Stimulated activated CD4-positive, alpha-beta T cell treated with anti-CD3 and anti-CD28 coated beads, Interleukin-1b, Interleukin-23, amount 100 ng/mL, for 4 hours (primary cell): ENCODE data around the gene KLHL9.
"Not testable (repeated sequence)": the region's sequence is repeated elsewhere in the genome, so short reads cannot be mapped to it uniquely, and the experiment has no call there.

ENCODE experiments used
- DNase-seq, 2 donors: peaks; one replicate each; pipeline ENCODE4 v3.0.0-alpha.2; 2020; ENCODE audit warnings: low read depth in 2 of 2

KLHL9 gene, protein sequence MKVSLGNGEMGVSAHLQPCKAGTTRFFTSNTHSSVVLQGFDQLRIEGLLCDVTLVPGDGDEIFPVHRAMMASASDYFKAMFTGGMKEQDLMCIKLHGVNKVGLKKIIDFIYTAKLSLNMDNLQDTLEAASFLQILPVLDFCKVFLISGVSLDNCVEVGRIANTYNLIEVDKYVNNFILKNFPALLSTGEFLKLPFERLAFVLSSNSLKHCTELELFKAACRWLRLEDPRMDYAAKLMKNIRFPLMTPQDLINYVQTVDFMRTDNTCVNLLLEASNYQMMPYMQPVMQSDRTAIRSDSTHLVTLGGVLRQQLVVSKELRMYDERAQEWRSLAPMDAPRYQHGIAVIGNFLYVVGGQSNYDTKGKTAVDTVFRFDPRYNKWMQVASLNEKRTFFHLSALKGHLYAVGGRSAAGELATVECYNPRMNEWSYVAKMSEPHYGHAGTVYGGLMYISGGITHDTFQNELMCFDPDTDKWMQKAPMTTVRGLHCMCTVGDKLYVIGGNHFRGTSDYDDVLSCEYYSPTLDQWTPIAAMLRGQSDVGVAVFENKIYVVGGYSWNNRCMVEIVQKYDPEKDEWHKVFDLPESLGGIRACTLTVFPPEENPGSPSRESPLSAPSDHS

DNA sequence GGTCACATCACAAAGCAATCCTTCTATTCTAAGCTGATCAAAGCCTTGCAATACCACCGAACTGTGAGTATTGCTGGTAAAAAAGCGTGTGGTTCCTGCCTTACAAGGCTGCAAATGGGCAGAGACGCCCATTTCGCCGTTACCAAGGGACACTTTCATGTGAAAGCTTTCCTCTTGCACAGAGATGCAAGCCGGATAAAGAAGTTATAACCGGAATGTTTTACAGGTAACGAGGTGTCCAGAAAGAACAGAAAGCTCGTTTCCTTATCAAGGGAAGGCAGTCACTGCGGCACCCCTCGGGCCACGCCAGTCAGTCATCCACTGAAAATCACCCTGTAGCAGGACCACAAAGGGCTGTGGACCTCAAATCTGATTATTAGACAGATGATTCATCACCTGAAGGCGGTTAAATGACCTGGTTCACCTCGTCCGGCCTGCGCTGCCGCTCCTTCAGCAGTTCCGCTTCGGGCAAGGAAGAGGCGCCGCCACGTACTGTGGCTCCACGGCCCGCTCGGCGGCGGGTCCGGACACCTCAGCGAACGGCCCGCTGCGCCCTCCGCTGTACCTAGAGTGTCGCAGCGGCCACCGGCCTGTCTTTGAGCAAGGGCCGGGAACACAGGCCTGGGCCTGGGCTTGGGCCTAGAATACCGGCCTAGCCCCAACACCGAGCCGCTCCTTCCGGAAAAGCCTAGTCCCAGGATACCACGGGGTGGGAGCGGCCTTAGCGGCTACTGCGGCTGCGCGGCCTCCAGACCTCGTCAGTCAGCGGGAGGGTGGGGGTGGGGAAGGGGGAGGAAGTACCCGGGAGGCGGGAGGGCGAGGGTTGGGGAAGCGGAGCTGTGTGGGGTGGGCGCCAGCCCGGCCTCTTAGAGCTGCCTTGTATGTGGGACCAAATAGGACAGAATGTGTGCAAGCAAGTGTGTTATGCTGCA lies at the start of gene KLHL9:
Gene KLHL9, minus strand, starts transcription at position 704 of the 932 bp plus-strand sequence. Its CDS starts 545 bp downstream, at position 159.
- DNase-seq: peak; percentile 77 to 84

DNA sequence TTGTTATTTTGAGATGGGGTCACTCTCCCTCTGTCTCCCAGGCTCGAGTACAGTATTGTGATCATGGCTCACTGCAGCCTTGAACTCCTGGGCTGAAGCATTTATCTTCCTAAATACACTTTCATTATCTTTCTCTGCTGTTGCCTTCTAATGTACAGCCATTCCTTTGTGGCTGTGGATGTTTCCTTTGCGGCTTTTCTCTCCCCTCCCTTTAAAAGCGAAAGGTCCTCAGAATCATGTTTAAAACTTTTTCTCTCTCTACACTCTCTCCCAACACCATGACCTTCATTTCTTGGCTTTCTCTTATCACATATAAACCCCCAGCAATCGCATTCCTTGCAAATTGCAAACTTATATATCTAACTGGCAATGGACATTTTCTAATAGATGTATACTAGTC lies 48.4 kb upstream of the KLHL9 start:
- no peak for DNase-seq

DNA sequence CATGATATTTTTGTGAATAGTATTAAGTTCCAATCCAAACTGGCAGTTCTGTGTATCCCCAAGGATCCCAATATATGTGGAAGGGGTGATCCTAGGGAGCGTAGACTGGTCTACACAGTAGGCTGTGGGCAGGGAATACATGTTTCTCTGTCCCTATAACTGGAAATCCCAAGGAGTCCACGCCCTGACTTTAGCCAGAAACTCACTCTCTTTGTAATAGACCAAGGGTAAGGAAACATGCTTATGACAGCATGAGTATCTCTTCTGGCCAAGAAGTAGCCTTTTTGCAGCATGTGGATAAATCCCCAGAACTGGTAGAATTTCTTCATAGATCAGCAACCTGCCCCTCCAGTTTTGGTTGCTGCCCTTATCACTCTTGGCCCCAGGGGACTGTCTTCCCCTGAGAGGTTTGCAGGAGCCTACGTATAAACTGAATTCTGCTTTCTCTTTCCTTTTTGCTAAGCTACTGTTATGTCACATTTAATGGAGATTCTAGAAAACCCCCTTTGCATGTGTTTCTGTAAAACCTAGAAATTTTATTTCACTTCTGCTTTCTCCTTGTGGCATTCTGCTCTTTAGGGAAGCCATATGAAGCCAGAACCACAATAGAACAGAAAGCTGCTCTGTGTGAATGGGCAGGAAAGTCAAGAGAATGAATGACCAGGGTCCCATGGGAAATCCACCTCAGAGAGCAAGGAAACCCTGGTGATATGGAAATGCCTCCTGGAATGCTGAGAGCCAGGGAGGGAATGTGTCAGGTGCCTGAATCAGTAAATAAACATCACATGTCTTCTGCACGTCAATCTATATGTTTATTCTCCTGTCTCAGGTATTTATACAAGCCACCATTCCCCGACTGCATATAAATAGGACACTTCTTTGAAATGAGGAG lies 46.5 kb upstream of the KLHL9 start:
- no peak for DNase-seq

DNA sequence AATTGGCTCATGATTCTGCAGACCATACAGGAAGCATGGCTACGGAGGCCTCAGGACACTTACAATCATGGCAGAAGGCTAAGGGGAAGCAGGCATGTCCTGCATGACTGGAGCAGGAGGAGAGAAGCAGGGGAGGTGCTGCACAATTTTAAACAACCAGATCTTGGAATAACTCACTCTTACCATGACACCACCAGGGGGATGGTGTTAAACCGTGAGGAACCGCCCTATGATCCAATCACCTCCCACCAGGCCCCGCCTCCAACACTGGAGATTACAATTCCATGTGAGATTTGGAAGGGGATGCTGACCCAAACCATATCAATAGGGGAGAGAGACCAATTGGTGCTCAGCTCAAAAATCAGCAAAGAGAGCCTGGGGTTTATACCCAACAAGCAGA lies 36.3 kb upstream of the KLHL9 start:
- not testable (repeated sequence) for DNase-seq

DNA sequence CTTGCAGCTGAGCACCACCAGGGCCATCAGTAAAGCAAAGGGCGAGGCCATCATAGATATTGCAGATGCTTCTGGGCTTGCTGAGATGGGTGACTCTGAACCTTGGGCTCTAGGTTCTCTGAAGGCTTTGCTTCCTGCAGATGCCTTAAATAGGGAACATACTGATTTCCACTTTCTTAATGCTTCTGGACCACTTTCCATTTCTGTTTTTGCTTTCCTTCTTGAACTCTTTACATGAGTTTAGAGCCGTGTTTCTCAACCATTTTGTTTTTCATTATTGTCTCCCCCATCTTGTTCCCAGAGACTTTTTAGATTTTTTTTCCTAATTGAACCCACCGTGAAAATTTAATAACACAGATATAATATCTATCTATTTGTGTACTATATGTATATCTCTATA lies 32.8 kb upstream of the KLHL9 start, which contains the start of gene IFNA13:
Gene IFNA13, minus strand, starts transcription at position 101 of the 400 bp plus-strand sequence. Its CDS starts 47 bp downstream, at position 54.
- DNase-seq: no peak

DNA sequence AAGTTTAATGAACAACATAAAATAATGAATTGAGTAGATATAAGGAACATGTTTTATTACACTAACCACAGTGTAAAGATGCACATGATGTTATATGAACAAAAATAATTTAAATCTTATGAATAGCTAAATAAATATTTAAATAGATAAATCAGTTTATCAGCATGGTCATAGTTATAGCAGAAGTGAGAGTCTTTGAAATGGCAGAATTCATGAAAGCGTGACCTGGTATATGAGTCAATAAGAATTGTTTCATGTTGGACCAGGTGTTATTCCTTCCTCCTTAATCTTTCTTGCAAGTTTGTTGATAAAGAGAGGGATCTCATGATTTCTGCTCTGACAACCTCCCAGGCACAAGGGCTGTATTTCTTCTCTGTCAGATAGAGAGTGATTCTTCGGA lies 32.0 kb upstream of the KLHL9 start:
- DNase-seq: not testable (repeated sequence)

DNA sequence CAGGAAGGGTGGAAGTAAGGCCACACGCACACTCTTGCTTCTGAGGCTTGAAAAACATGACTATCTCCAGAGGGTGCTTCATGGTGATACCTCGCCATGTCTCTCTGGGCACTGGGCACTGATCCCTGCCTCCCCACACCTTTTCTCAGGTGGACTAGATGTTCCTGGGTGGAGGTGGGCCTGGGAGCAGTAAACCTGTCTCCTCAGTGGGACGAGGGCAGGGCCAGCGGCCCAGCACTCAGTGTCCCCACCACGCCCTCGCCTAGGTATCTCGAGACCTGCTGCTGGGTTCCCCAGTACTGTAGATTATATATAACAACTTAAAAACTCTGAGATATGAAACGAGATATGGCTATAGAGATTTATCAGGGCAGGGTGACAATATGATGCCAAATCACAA lies 27.1 kb upstream of the KLHL9 start:
- DNase-seq: no peak

DNA sequence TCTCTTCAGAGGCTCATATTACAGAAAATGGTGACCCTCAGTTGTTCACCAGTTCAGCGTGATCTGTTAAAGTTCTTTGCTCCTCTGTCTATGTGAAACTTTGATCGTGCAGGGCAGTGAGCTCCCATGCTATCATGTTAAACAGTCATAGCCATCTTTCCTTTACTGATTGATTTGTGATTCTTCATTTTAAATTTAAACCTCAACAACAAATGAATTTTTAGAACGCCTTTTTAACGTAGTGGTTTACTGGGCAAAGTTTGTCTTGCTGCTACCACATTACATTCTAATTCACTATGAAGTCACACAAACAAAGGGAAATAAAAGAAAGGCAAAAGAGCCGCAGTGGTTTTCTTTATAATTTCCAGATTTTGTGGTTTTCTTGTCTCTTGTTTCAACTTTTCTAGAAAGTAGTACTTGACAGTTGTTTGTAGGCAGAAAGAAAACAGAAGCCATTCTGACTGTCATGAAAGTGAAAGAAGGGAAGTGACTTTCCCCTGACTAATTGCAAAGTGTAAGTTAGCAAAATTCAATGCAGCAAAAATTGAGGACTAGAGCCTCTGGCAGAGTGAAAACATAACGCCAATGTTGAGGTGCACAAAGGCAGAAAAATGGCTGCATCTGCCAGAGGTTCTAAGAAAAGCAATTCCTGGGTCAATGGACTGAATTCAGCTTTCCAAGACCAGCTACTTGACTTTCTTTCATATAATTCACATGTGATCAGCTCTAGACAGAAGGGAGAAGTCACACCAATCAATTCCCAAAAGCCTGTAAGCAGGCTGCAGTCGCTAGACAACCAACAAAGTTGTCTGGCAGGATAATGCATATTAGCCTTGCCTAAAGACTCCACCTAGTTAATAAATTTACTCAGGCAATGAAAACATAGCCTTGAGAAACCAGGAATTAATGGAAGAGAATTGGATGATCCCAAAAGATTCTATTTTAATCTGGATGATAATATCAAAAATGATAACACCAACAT lies 22.6 kb upstream of the KLHL9 start:
- DNase-seq: no peak

DNA sequence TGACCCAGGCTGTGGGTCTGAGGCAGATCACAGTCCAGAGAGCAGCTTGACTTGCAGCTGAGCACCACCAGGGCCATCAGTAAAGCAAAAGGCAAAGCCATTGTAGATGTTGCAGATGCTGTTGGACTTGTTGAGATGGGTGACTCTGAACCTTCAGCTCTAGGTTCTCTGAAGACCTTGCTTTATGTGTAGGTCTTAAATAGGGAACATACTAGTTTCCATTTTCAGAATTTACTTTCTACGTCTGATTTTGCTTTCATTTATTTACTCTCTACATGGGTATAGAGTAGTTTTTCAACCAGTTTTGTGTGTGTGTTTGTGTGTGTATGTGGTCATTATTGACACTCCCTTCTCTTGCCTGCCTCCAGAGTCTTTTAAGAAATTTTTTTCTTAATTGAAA lies 15.6 kb upstream of the KLHL9 start, which contains the start of gene IFNA6:
Gene IFNA6, minus strand, starts transcription at position 101 of the 400 bp plus-strand sequence. Its CDS starts 0 bp downstream, at position 101.
- DNase-seq: no peak

DNA sequence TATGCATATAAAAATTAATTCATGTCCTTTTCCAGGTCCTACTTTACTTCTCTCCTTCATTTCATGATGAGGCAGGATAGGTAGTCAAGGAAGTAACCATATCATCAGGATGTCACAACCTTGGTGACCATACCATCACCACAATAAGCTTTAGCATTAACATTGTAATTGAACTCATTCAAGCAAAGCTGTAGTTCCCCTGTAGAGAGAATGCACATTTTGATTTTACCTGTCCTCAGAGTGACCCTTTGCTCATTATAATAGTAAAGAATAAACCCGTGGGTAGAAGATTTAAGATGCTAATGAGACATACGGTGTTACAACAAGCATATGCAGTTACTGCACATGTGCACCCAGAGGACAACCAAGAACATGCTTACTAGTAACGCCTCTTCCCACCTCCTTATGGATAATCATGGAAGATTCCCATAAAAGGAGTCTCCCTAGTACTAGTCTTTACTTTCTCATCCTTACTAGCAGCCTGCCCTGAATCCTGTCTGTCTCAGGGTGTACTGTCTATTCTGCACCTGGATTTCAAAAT lies 13.3 kb upstream of the KLHL9 start:
- DNase-seq: no peak

DNA sequence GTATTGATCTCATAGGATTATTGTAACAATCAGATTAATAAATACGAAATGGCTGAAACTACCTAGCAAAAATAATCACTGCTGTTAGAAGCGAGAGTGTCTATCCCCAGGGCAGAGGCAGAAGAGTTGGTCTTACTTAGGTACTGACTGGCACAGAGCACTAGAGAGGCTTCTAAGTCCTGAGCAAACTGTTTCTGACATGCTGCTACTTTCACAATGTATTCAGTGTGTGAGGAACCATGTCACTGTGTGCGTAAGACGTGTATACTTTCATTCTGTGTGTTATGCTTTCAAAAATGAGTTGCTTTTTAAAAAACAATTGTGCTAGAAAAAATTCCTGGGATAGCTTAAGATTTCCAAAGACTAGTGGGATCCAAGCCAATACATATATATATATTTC lies 5.5 kb upstream of the KLHL9 start:
- DNase-seq: no peak

DNA sequence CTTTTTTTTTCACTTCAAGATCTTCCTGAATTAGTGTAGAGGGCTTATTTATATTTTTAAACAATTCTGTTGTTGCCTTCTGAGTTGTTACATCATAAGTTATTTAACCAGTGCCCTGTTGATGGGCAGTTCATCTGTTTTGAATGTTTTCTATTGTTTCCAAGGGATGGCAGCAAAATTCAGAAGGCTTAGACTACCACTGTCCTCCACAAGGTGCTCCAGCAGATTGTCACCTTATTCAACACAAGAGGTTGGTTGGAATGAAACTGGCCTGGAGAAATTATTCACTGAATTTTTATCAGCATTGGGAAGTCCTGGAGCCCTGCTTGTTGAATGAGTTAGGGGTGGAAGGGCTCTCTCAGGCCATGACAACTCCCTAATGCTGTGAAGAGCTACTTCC lies 1.3 kb upstream of the KLHL9 start:
- DNase-seq: no peak

DNA sequence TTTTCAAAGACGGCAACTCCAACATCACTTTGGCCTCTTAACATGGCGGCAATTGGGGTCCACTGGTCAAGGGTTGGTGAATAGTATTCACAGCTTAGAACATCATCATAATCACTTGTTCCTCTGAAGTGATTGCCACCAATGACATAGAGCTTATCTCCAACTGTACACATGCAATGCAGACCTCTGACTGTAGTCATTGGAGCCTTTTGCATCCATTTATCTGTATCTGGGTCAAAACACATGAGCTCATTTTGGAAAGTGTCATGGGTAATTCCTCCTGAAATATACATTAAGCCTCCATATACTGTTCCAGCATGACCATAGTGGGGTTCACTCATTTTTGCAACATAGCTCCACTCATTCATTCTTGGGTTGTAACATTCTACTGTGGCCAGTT lies 2.0 kb downstream of the KLHL9 start:
- no peak for DNase-seq

DNA sequence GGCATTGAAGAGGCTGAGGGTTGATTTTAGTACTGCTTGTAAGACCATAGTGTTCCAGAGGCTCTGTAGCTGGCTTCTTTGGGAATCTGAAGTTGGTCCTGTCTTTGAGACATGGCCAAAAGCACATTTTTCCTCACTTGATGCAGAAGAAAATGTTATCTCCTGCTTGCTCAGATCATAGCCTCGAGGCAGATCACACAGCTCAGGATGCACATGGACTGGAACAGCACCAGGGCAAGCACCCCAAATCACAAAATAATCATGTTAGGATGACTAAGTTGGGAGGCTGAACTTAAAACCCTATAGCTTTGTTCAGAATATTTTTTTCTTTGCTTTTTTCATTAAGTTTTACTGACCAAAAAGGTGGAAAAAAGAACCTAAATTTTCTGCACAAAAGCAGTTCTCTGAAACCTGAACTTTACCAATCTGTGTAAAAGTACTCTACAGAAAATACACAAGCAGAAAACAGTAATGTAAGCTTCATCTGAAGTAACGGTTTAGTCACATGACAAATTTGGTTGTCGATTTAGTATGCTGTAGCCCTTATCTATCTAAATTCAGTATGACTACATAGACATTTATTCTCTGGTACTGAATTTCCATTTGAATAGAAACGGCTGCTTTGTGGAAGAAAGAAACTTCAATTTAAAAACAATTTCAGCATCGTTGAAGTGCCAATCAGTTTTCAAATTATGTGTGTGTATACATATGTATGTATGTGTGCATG lies 3.4 kb downstream of the KLHL9 start:
- no peak for DNase-seq

DNA sequence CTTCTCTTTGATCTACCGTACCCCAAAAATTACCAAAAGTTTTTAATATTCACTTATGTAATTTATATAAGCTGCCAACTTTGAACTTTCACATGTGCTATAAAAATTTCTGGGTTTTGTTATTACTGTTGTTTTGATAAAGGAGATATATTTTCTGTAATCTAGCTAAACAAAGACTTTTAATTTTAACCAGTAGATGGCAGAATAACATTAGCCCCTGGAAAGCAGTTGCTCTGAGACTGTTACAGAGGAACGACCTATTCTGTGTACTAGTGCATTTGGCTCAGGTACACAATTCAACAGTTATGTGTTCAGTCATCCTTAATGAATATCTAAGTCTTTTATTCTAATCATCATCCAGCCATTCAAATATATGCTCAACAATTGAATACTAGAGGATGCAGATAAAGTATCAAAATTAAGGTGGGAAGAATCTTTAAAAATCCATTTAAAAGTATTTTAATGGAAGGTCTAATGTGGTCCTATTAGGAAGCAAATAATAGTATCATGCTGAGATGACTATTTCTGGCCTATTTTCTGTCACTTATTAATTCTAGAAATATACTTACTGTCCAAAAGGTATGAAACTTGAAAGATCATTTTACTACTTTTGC lies 8.6 kb downstream of the KLHL9 start:
- DNase-seq: no peak

DNA sequence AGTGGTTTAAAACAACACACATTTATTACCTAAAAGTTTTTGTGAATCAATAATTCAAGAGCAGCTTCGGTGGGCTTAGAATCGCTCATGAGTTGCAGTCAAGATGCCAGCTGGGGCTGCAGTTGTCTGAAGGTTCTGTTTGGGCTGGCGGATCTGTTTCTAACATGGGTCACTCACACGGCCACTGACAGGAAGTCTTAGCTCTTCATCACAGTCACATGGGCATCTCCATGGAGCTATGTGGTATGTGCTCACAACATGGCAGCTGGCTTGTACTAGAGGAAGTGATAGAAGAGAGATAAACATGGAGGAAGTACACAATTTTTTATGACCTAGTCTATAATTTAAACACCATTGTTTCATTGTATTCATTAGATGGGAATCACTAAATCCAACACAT lies 11.2 kb downstream of the KLHL9 start:
- no peak for DNase-seq

DNA sequence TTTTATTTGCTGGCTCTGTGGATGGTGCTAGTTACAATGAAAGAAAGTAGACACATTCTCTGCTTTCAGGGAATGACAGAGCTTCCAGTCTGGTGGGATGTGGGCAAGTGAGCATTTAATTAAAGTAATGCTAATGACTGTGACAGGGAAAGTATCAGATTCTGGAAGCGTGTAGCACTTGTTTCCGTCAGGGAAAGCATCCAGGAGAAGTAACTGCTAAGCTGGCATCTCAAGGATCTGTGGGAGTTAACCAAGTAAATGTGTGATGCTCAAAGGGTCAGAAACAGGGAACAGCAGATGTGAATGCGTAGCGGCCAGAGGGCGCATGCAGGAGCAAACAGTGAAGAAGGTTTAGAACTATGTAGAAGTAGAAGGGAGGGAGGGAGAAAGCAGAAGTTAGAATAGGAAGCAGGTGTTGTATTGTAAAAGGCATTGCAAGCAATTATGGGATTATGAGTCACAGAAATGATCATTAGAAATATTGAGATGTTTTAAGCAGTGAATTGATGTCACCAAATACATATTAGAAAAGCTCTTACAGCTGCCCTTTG lies 12.2 kb downstream of the KLHL9 start:
- no peak for DNase-seq

DNA sequence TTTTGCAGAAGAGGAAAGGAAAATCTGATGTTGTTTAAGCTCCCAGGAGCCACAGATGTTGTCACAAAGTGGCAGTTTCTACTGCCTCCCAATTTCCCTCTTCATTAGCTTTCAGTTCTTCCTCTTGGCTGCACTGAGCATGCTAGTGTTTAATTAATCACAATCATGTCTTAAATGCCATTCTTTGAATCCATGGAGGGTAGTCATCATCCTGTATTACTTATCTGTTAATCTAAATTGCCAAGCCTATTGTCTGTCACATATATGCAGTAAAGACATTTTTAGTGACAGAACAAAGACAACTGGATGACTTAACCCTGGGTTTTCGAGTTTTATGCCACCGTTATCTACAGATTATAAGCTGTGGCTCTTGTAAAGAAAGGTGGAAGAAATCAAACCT lies 14.7 kb downstream of the KLHL9 start:
- no peak for DNase-seq
